H54 (cell line): ENCODE measurements around the gene ATP2B3.

Experiments
- DNase-seq: peaks from one replicate; pipeline ENCODE4 v3.0.0; 2011; ENCODE audit warnings: low spot score, mixed read lengths; ENCODE audit not compliant: insufficient read length
- FAIRE-seq: peaks from 3 replicates; lab custom pipeline; 2011; peaks lifted over from hg19 to GRCh38; lab: Jason Lieb, UNC
- POLR2A ChIP-seq: IDR thresholded peaks from 2 replicates; pipeline ENCODE4 v1.6.1; 2011; ENCODE audit warnings: low read depth, mild to moderate bottlenecking, low read length

ATP2B3 gene

GRCh38 chrX:153546386-153546785 is 28.9 kb downstream of the ATP2B3 start:
- no peak for TF ChIP-seq POLR2A
- FAIRE-seq = no peak
- DNase-seq = no peak

- TF ChIP-seq POLR2A = no peak
- no peak for FAIRE-seq
- DNase-seq = no peak
Observed at GRCh38 chrX:153547195-153547594, 29.8 kb downstream of the ATP2B3 start.

GRCh38 chrX:153549231-153549630 is 31.8 kb downstream of the ATP2B3 start:
- no peak for TF ChIP-seq POLR2A
- FAIRE-seq (no peak), DNase-seq (no peak)

GRCh38 chrX:153549807-153550206 is 32.4 kb downstream of the ATP2B3 start:
- no peak for FAIRE-seq
- no peak for DNase-seq
- no peak for TF ChIP-seq POLR2A

GRCh38 chrX:153551135-153551534 is 33.7 kb downstream of the ATP2B3 start:
- no peak for FAIRE-seq
- DNase-seq = no peak
- TF ChIP-seq POLR2A = no peak

- no peak for TF ChIP-seq POLR2A
- no peak for FAIRE-seq
Observed at GRCh38 chrX:153554519-153555167, 37.2 kb downstream of the ATP2B3 start.

GRCh38 chrX:153556767-153557166 is 39.3 kb downstream of the ATP2B3 start:
- FAIRE-seq = no peak
- DNase-seq = no peak
- no peak for TF ChIP-seq POLR2A

More at GRCh38 chrX:153554519-153555167, 37.2 kb downstream of the ATP2B3 start:
- DNase-seq = peak; percentile 77

GRCh38 chrX:153557618-153558355 is 40.3 kb downstream of the ATP2B3 start:
- FAIRE-seq (no peak), DNase-seq (no peak)
- no peak for TF ChIP-seq POLR2A

GRCh38 chrX:153560000-153560399 is 42.6 kb downstream of the ATP2B3 start:
- TF ChIP-seq POLR2A = no peak
- FAIRE-seq (no peak), DNase-seq (no peak)

GRCh38 chrX:153560466-153560865 is 43.0 kb downstream of the ATP2B3 start:
- FAIRE-seq (no peak), DNase-seq (no peak)
- TF ChIP-seq POLR2A = no peak

GRCh38 chrX:153561337-153561736 is 43.9 kb downstream of the ATP2B3 start:
- DNase-seq = no peak
- FAIRE-seq = no peak
- no peak for TF ChIP-seq POLR2A

- no peak for FAIRE-seq
- DNase-seq = no peak
Observed at GRCh38 chrX:153562546-153562945, 45.1 kb downstream of the ATP2B3 start.

GRCh38 chrX:153564047-153564606 is 46.7 kb downstream of the ATP2B3 start:
- DNase-seq = no peak
- TF ChIP-seq POLR2A = no peak
- no peak for FAIRE-seq

More at GRCh38 chrX:153562546-153562945, 45.1 kb downstream of the ATP2B3 start:
- no peak for TF ChIP-seq POLR2A

GRCh38 chrX:153565996-153566580 is 48.6 kb downstream of the ATP2B3 start:
- no peak for DNase-seq
- FAIRE-seq = no peak
- no peak for TF ChIP-seq POLR2A
